Memory B cell (primary cell): ENCODE data around the gene CDK15.

ENCODE experiments used
- ATAC-seq: fragments of 150-1000 bp; cut with Tn5 transposase; 2 replicates; pipeline ENCODE4 v1.10.0; 2021; ENCODE audit warnings: low read depth, mild to moderate bottlenecking, moderate library complexity
- DNase-seq, 2 donors: peaks; one replicate each; pipeline ENCODE4 v3.0.0; 2022; ENCODE audit warnings: low spot score in 2 of 2
- H3K27ac Mint-ChIP-seq: one replicate; pipeline ENCODE4 v1.8.0; 2022; ENCODE audit warnings: mild to moderate bottlenecking, moderate library complexity, mixed read lengths
- H3K27me3 Mint-ChIP-seq: one replicate; pipeline ENCODE4 v1.8.0; 2022; ENCODE audit warnings: mixed read lengths
- H3K36me3 Mint-ChIP-seq: one replicate; pipeline ENCODE4 v1.8.0; 2022; ENCODE audit warnings: mild to moderate bottlenecking, mixed read lengths
- H3K4me1 Mint-ChIP-seq: one replicate; pipeline ENCODE4 v1.8.0; 2022; ENCODE audit warnings: mixed read lengths
- H3K4me3 Mint-ChIP-seq: one replicate; pipeline ENCODE4 v1.8.0; 2022; ENCODE audit warnings: mild to moderate bottlenecking, moderate library complexity, mixed read lengths
- H3K9me3 Mint-ChIP-seq: one replicate; pipeline ENCODE4 v1.8.0; 2022; ENCODE audit warnings: mixed read lengths

The CDK15 gene

GRCh38 chr2:201929281-201930026 lies 123.1 kb downstream of the CDK15 start:
- Mint-ChIP-seq H3K27ac (no peak overlapping the region), H3K27me3 (peaks cover 24% of the 10 kb centered on the region), H3K4me3 (no peak overlapping the region), H3K4me1 (no peaks in the 10 kb centered on the region), H3K36me3 (no peaks in the 10 kb centered on the region), H3K9me3 (no peaks in the 10 kb centered on the region)
- DNase-seq (no peak), ATAC-seq (no peak)

GRCh38 chr2:201930043-201930442 lies 123.7 kb downstream of the CDK15 start:
- no peaks in the 10 kb centered on the region for H3K4me1 Mint-ChIP-seq
- H3K9me3 Mint-ChIP-seq, result no peaks in the 10 kb centered on the region
- no peak overlapping the region for H3K27ac Mint-ChIP-seq
- no peak overlapping the region for H3K4me3 Mint-ChIP-seq
- DNase-seq (no peak), ATAC-seq (no peak)
- H3K27me3 Mint-ChIP-seq, result peaks cover 20% of the 10 kb centered on the region
- no peaks in the 10 kb centered on the region for H3K36me3 Mint-ChIP-seq

- H3K4me1 Mint-ChIP-seq, result no peaks in the 10 kb centered on the region
- no peak for DNase-seq
- no peak for ATAC-seq
- H3K27ac Mint-ChIP-seq, result no peak overlapping the region
- peaks cover 22% of the 10 kb centered on the region for H3K27me3 Mint-ChIP-seq
- peaks cover 3% of the 10 kb centered on the region for H3K9me3 Mint-ChIP-seq
- no peak overlapping the region for H3K4me3 Mint-ChIP-seq
- no peaks in the 10 kb centered on the region for H3K36me3 Mint-ChIP-seq
Observed at GRCh38 chr2:201930831-201931230, 124.5 kb downstream of the CDK15 start.

- Mint-ChIP-seq H3K4me3 (no peak overlapping the region), H3K4me1 (no peaks in the 10 kb centered on the region), H3K27me3 (peaks cover 22% of the 10 kb centered on the region), H3K27ac (no peak overlapping the region), H3K36me3 (no peaks in the 10 kb centered on the region), H3K9me3 (peaks cover 3% of the 10 kb centered on the region)
- DNase-seq (no peak), ATAC-seq (no peak)
Observed at GRCh38 chr2:201931475-201931874, 125.1 kb downstream of the CDK15 start.

GRCh38 chr2:201931951-201932350 lies 125.6 kb downstream of the CDK15 start:
- Mint-ChIP-seq H3K27me3 (peaks cover 22% of the 10 kb centered on the region), H3K4me3 (no peak overlapping the region), H3K9me3 (peaks cover 3% of the 10 kb centered on the region), H3K4me1 (no peaks in the 10 kb centered on the region), H3K36me3 (no peaks in the 10 kb centered on the region), H3K27ac (no peak overlapping the region)
- DNase-seq, result no peak
- ATAC-seq, result no peak

- Mint-ChIP-seq H3K27me3 (peaks cover 22% of the 10 kb centered on the region), H3K4me1 (no peaks in the 10 kb centered on the region), H3K4me3 (no peak overlapping the region), H3K9me3 (peaks cover 3% of the 10 kb centered on the region), H3K27ac (no peak overlapping the region), H3K36me3 (no peaks in the 10 kb centered on the region)
- DNase-seq, result no peak
- no peak for ATAC-seq
Observed at GRCh38 chr2:201932511-201932910, 126.2 kb downstream of the CDK15 start.

GRCh38 chr2:201933792-201934237 lies 127.5 kb downstream of the CDK15 start:
- Mint-ChIP-seq H3K27me3 (peaks cover 20% of the 10 kb centered on the region), H3K27ac (no peak overlapping the region), H3K4me1 (no peaks in the 10 kb centered on the region), H3K4me3 (no peak overlapping the region), H3K36me3 (no peaks in the 10 kb centered on the region), H3K9me3 (peaks cover 3% of the 10 kb centered on the region)
- no peak for ATAC-seq
- DNase-seq, result no peak

GRCh38 chr2:201936817-201937216 lies 130.5 kb downstream of the CDK15 start:
- Mint-ChIP-seq H3K27me3 (peaks cover 12% of the 10 kb centered on the region), H3K27ac (no peak overlapping the region), H3K4me3 (no peak overlapping the region), H3K4me1 (no peaks in the 10 kb centered on the region), H3K9me3 (peaks cover 3% of the 10 kb centered on the region), H3K36me3 (no peaks in the 10 kb centered on the region)
- DNase-seq, result no peak
- ATAC-seq, result no peak

- Mint-ChIP-seq H3K9me3 (peaks cover 3% of the 10 kb centered on the region), H3K36me3 (no peaks in the 10 kb centered on the region), H3K4me3 (no peak overlapping the region), H3K27me3 (peaks cover 9% of the 10 kb centered on the region), H3K4me1 (no peaks in the 10 kb centered on the region), H3K27ac (no peak overlapping the region)
- ATAC-seq, result no peak
- no peak for DNase-seq
Observed at GRCh38 chr2:201937343-201937742, 131.0 kb downstream of the CDK15 start.

- Mint-ChIP-seq H3K4me1 (no peaks in the 10 kb centered on the region), H3K27ac (no peak overlapping the region), H3K9me3 (peaks cover 3% of the 10 kb centered on the region), H3K36me3 (no peaks in the 10 kb centered on the region), H3K4me3 (no peak overlapping the region), H3K27me3 (peaks cover 9% of the 10 kb centered on the region)
- DNase-seq, result no peak
- ATAC-seq, result no peak
Observed at GRCh38 chr2:201938156-201938775, 131.9 kb downstream of the CDK15 start.

- Mint-ChIP-seq H3K4me1 (no peaks in the 10 kb centered on the region), H3K27me3 (peaks cover 7% of the 10 kb centered on the region), H3K36me3 (no peaks in the 10 kb centered on the region), H3K9me3 (peaks cover 3% of the 10 kb centered on the region), H3K4me3 (no peak overlapping the region), H3K27ac (no peak overlapping the region)
- DNase-seq, result no peak
- no peak for ATAC-seq
Observed at GRCh38 chr2:201938781-201939180, 132.4 kb downstream of the CDK15 start.

GRCh38 chr2:201939453-201939941 lies 133.2 kb downstream of the CDK15 start:
- no peak for ATAC-seq
- H3K4me1 Mint-ChIP-seq, result no peaks in the 10 kb centered on the region
- H3K9me3 Mint-ChIP-seq, result peaks cover 3% of the 10 kb centered on the region
- H3K4me3 Mint-ChIP-seq, result no peak overlapping the region
- no peaks in the 10 kb centered on the region for H3K36me3 Mint-ChIP-seq
- no peak overlapping the region for H3K27ac Mint-ChIP-seq
- H3K27me3 Mint-ChIP-seq, result peaks cover 7% of the 10 kb centered on the region
- no peak for DNase-seq

GRCh38 chr2:201942531-201942930 lies 136.2 kb downstream of the CDK15 start:
- no peak for DNase-seq
- Mint-ChIP-seq H3K27ac (no peak overlapping the region), H3K36me3 (no peaks in the 10 kb centered on the region), H3K4me1 (no peaks in the 10 kb centered on the region), H3K27me3 (peaks cover 2% of the 10 kb centered on the region), H3K9me3 (no peaks in the 10 kb centered on the region), H3K4me3 (no peak overlapping the region)
- ATAC-seq, result no peak
